LNCaP clone FGC (cell line): ENCODE results near the gene WASF3.

Source experiments
- DNase-seq: peaks from one replicate; pipeline ENCODE4 v3.0.0-alpha.2; 2011; ENCODE audit warnings: low read depth
- H3K4me3 ChIP-seq: 2 replicates; pipeline ENCODE4 v1.5.1; 2011; ENCODE audit warnings: mild to moderate bottlenecking, low read depth, low read length, control low read depth
- CTCF ChIP-seq: IDR thresholded peaks from 2 replicates; pipeline ENCODE4 v1.5.1; 2012; ENCODE audit warnings: mild to moderate bottlenecking; ENCODE audit not compliant: control insufficient read depth, insufficient read depth; ENCODE audit errors: extremely low read depth

WASF3 gene

GRCh38 chr13:26695360-26695705, 137.8 kb downstream of the WASF3 start:
- H3K4me3 ChIP-seq = no peak overlapping the region
- TF ChIP-seq CTCF = no peak

GRCh38 chr13:26695891-26696311, 138.4 kb downstream of the WASF3 start:
- TF ChIP-seq CTCF = no peak
- DNase-seq = no peak
- H3K4me3 ChIP-seq = no peak overlapping the region

More at GRCh38 chr13:26695360-26695705, 137.8 kb downstream of the WASF3 start:
- no peak for DNase-seq

- no peak overlapping the region for H3K4me3 ChIP-seq
- DNase-seq = no peak
- no peak for TF ChIP-seq CTCF
Measured at GRCh38 chr13:26697069-26697955, 139.8 kb downstream of the WASF3 start.

GRCh38 chr13:26698392-26699196, 141.1 kb downstream of the WASF3 start:
- H3K4me3 ChIP-seq = no peak overlapping the region
- TF ChIP-seq CTCF = peak; percentile 80

GRCh38 chr13:26699197-26699490, 141.7 kb downstream of the WASF3 start:
- H3K4me3 ChIP-seq = no peak overlapping the region
- TF ChIP-seq CTCF = no peak
- DNase-seq = no peak

More at GRCh38 chr13:26698392-26699196, 141.1 kb downstream of the WASF3 start:
- DNase-seq = peak; percentile 30

GRCh38 chr13:26705536-26705935, 148.1 kb downstream of the WASF3 start:
- DNase-seq = no peak
- no peak overlapping the region for H3K4me3 ChIP-seq
- no peak for TF ChIP-seq CTCF
